ENCODE data around the gene LRPAP1.

The LRPAP1 gene

GRCh38 chr4:3467601-3468031 lies 64.6 kb downstream of the LRPAP1 start:
- TF ChIP-seq, protein P1, sequence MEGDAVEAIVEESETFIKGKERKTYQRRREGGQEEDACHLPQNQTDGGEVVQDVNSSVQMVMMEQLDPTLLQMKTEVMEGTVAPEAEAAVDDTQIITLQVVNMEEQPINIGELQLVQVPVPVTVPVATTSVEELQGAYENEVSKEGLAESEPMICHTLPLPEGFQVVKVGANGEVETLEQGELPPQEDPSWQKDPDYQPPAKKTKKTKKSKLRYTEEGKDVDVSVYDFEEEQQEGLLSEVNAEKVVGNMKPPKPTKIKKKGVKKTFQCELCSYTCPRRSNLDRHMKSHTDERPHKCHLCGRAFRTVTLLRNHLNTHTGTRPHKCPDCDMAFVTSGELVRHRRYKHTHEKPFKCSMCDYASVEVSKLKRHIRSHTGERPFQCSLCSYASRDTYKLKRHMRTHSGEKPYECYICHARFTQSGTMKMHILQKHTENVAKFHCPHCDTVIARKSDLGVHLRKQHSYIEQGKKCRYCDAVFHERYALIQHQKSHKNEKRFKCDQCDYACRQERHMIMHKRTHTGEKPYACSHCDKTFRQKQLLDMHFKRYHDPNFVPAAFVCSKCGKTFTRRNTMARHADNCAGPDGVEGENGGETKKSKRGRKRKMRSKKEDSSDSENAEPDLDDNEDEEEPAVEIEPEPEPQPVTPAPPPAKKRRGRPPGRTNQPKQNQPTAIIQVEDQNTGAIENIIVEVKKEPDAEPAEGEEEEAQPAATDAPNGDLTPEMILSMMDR (IDR thresholded peaks at IDR 0.05; ENCODE audit: low read length, missing control alignments), result no peak
- H3K4me3 ChIP-seq (replicated peaks; ENCODE audit: low read depth, low read length), result no peak overlapping the region
- no peak for DNase-seq (ENCODE audit: low read depth)

GRCh38 chr4:3466691-3467600 lies 65.3 kb downstream of the LRPAP1 start:
- TF ChIP-seq, protein P1 (IDR thresholded peaks at IDR 0.05; ENCODE audit: low read length, missing control alignments), result no peak
- no peak overlapping the region for H3K4me3 ChIP-seq (replicated peaks; ENCODE audit: low read depth, low read length)
- no peak for DNase-seq (ENCODE audit: low read depth)

GRCh38 chr4:3465698-3466671 lies 66.2 kb downstream of the LRPAP1 start:
- TF ChIP-seq, protein P1 (IDR thresholded peaks at IDR 0.05; ENCODE audit: low read length, missing control alignments), result peak; percentile 9
- no peak overlapping the region for H3K4me3 ChIP-seq (replicated peaks; ENCODE audit: low read depth, low read length)
- no peak for DNase-seq (ENCODE audit: low read depth)

DNA sequence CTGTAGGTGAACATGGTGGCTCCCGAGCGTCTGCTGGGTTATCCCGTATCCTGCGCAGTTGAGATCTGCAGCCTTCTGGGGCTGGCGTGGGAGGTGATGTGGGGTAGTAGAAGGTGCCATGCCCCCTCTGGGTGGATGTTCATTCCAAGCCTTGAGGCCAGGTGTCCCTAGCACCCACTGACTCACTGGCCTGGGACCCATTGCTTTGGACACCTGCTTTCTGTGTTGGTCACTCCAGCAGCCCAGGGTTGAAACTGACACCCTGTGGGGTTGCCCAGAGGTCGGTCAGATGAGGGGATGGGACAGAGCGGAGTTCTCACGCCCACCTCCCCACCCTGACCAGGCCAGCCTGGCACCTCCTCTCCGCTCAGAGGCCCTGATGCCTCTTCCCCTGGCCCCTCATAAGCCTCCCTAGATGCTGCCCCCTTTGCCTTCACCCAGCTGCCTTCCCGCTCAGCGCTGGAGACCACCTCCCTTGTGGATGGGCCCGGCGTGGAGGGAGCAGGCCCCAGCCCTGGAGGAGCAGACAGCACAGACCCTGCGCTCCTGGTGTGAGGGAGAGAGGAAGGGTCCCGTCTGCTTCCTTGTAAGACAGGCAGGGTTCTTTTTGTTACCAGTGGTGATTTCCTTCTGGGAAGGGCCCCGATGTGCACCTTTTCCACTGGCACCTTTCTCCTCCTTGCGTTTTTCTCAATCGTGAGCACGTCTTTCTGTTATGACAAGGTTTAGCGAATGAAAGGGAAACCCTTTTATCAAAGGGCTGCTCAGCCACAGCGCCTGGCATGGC lies 67.1 kb downstream of the LRPAP1 start:
- TF ChIP-seq, protein P1 (IDR thresholded peaks at IDR 0.05; ENCODE audit: low read length, missing control alignments), result no peak
- DNase-seq (ENCODE audit: low read depth), result no peak
- H3K4me3 ChIP-seq (replicated peaks; ENCODE audit: low read depth, low read length), result no peak overlapping the region

GRCh38 chr4:3464349-3464905 lies 67.8 kb downstream of the LRPAP1 start:
- no peak overlapping the region for H3K4me3 ChIP-seq (replicated peaks; ENCODE audit: low read depth, low read length)
- TF ChIP-seq, protein P1 (IDR thresholded peaks at IDR 0.05; ENCODE audit: low read length, missing control alignments), result no peak
- DNase-seq (ENCODE audit: low read depth), result no peak
